Stimulated activated CD4-positive, alpha-beta T cell treated with anti-CD3 and anti-CD28 coated beads, Interleukin-4, amount 100 ng/mL, for 24 hours (primary cell): Measurements from ENCODE around the gene MALL.
"Not testable (repeated sequence)": the region's sequence is repeated elsewhere in the genome, so short reads cannot be mapped to it uniquely, and the experiment has no call there.

Source experiments
- DNase-seq: peaks from one replicate; pipeline ENCODE4 v3.0.0-alpha.2; 2020

Gene MALL

DNA sequence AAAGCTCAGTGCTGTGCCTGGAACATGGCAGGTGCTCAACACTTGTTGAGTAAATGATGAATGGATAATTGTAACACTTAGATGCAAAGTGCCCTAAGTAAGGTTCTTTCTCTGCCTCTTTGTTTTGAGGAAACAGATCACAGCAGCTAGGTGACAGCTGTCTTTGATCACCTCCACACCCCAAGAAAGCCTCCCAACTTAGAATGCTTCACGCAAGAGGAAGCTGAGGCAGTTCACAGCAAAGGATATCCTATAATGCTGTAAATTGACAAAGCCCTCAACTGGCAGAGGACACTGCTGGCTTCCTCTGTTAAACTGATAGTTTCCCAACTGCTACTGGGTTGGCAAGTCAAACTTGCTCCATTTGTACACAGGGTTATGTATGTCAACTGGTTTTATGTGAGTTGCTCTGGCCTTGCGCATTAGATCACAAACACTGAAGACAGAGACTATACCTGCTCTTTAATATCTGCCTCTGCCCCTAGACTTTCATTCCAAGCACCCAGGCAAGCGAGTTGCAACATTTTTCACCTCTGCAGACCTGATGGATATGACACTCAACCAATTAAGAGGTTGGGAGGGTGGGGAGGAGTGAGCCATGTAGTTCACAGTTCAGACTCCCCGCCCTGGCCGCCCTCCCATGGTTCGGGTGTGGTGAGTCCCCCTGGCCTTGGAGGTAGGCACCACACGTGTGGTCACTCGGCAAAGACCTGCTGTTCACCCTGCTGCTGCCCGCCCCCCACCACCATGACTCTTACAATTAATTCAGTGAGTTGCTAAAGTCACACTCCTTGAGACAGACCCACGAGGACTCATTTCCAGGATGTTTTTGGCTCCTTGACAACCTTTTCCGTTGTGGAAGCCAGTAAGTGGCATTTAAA, 4.8 kb upstream of the MALL start:
- no peak for DNase-seq

GRCh38 chr2:110116033-110116710, 550 bp upstream of the MALL start:
- no peak for DNase-seq

DNA sequence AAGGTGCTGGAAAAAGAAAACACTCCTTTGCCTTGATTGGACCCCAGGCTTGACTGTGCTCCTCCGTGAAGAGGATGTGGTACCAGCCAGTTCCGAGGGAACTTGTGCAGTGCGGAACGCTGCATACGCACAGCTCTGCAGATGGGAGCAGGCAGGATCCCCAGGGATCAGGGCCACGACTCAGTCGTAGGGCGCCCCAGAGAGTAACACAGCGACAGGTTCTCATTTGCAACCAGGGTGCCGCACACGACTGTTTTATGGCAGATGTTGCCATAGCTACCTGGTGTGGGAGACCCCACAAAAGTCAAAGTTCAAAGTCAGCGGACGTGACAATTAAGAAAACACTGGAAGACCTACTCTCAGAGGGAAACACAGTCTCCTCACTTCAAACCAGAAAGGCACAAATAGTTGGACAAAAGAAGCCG, 779 bp downstream of the MALL start:
- DNase-seq = no peak

GRCh38 chr2:110113961-110114591, 1.5 kb downstream of the MALL start:
- no peak for DNase-seq

- not testable (repeated sequence) for DNase-seq
These were observed 7.3 kb downstream of the MALL start for GRCh38 chr2:110108291-110108690.

GRCh38 chr2:110107092-110108079, 8.2 kb downstream of the MALL start:
- DNase-seq = no peak

- no peak for DNase-seq
These were observed 9.0 kb downstream of the MALL start for GRCh38 chr2:110106642-110107041.

- DNase-seq = no peak
These were observed 9.8 kb downstream of the MALL start for GRCh38 chr2:110105608-110106467.

GRCh38 chr2:110105183-110105582, 10.4 kb downstream of the MALL start:
- DNase-seq = no peak

DNA sequence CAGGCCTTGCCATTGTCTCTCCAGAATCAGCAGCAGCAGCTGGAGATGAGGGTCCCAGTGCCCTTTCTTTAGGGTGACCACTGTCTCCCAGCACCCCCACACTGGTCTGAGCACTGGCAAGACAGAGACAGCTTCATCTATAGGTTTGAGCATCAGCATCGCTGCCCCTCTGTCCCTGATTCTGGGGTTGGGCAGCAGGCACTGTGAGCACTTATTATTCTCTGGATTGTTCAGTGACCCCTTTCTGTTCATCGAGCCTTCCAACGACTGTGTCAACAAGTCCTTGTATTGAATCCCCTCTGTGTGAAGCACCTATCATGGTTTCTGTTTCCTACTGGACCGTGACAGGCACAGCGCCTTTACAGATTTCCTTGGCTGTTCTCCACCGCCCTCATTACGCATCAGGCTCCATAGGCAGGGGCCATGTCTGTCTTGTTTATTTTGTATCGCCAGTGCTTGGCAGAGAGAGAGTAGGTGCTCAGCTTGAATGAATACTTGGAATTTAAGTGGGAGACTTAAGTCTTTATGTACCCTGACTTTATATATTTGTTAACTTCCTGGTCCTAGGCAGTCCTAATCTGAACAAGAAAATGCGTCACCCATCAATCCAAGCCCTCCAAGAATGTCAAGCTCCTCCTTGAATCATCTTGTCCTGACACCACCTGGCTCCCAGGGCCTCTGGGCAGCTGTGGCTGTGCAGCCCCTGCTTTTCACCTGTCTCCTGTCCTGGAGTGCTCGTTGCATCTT, 11.4 kb downstream of the MALL start:
- DNase-seq = no peak

- DNase-seq = no peak
These were observed 12.3 kb downstream of the MALL start for GRCh38 chr2:110103061-110103961.

- no peak for DNase-seq
These were observed 13.5 kb downstream of the MALL start for GRCh38 chr2:110101901-110102803.

DNA sequence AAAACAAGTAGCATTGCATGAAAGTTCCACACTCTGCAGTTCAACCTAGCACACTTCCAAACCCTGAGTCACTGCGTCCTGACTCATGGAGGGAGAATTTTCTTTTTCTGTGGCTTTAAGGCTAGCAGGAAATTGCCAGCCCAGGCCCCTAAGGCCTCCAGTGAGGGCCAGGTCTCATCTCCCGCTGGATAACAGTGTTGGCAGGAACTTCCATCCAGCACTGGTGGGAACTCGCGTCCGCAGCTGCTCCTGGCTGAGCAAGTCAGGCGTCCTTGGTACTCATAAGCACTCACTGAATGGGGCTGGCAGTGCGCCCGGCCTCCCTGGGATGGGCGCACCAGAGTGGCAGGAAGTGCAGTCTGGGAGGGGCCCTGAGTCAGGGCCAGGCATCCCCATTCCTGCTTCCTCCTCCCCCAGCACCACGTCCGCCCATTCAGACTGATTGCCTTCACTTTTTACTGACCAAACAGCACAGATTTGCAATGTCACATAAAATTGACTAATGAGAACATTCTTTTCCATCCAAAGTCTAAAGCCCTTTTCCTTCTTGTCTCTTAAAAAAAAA, 14.3 kb downstream of the MALL start:
- no peak for DNase-seq

DNA sequence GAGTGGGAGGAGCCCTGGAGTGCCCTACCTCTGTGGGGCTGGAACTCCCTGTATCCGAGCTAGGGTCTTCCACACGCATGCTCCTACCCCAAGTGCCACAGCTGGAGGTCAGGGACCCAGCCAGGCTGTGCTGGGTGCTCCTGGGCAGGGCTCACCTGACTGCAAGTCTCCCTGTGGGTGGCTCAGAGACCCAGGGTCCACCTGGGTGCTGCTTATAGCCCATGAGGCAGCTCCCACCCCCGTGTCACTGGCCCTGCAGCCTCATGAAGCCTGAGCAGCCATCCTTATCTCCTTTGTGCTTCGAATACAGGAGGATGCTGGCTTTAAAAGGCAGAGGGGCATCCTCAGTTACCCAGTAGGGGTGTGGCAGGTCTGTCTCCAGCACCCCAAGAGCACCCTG, 14.7 kb downstream of the MALL start:
- DNase-seq = not testable (repeated sequence)

DNA sequence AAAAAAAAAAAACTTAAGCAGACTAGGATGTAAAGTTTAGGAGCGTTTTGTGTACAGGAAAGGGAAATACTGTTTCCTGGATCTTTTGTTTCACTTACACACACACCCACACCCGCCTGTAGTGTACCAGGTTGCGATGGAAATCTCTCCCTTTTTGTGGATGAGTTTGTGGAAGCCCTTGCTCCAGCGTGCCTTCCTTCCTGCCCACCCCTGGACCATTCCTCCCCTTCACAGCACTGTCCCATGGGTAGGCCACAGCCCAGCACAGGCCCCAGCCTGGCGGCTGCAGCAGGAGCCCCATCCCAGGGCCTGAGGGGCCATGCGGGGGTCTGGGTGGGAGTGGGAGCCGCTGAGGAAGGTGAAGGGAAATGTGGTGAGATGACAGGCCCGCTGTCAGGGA, 15.1 kb downstream of the MALL start:
- DNase-seq = no peak

GRCh38 chr2:110099471-110100225, 16.0 kb downstream of the MALL start:
- DNase-seq = no peak

DNA sequence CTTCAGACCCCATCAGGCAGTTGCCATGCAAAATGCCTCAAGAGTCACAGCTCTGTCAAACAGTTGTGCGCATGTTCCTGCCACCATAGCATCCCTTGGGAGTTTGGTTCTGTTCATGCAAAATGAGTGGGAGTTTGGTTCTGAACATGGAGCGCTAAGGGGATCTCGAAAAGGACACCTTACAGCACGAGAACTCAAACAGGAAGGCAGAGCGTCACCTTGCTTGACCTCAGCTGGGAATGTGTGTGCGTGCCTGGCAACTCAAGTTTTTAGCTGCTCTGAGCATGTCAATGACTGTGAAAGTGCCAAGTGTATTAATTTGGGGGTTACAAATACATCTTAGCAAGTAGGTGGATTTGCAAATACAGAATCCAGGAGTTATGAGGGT, 16.6 kb downstream of the MALL start:
- DNase-seq = no peak
